RWPE1 (cell line): ENCODE measurements around the gene NELFB.

Source experiments
- CTCF ChIA-PET: fragments of 350-600 bp; sonication (Branson Sonifier 250); formaldehyde crosslinking; extraction: SDS; loops from one replicate; lab custom pipeline; 2021; lab: Yijun Ruan, JAX
- POLR2A ChIA-PET: fragments of 400-600 bp; formaldehyde crosslinking; extraction: SDS; loops from one replicate; lab custom pipeline; 2020; ENCODE audit warnings: antibody characterized with exemption; ENCODE audit not compliant: low non-redundant PET; lab: Yijun Ruan, JAX
- DNase-seq: peaks from one replicate; pipeline ENCODE4 v3.0.0; 2012; ENCODE audit warnings: low spot score
- H3K27ac ChIP-seq: fragments of 450-650 bp; 2 replicates; pipeline ENCODE4 v1.5.1; 2017
- TF ChIP-seq, protein P1 (sequence below): fragments of 450-650 bp; conservative IDR thresholded peaks from 2 replicates; pipeline ENCODE4 v1.5.1; 2017; ENCODE audit warnings: low read depth, mild to moderate bottlenecking

NELFB gene

DNA sequence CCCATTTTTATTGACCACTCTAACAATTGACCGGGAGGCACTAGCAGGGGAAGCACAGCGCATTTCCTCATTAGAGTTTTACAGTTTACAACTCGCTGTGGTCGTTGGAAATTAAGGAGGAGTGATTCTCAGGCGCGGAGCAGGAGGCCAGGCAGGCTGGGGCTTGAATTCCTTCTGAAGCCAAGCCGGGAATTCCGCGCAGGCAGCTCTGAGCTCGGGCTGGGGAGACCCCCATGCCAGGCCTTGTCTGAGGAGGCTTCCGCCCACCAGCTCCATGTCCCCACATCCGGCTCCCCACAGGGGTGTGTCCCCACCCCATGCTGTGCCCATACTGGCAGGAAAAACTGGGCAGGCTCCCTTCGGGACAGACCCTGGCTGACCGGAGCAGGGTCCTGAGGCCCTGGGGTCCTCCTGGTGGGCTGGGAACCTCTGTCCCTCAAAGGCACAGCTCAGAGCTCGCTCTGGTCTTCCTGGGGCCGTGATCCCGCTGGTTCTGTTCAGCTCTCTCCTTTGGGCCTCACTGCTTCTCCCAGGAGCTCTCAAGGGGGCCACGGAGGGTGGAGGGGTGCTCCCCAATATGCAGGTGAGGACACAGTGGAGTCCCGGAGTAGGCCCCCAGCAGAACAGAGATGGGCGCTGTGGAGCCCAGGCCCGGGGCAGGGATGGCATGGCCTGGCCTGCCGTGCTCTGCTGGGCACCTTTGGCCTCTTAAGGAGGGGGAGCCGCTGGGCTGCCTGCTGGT lies 48.2 kb downstream of the NELFB start:
- POLR2A ChIA-PET: interaction anchor here (1.1 kb wide), 1 partner anchor 120 kb away, joined by 4 read pairs; the partner anchor contains the start of gene EXD3
- H3K27ac ChIP-seq: peak overlapping the region; percentile 92
- TF ChIP-seq, protein P1, sequence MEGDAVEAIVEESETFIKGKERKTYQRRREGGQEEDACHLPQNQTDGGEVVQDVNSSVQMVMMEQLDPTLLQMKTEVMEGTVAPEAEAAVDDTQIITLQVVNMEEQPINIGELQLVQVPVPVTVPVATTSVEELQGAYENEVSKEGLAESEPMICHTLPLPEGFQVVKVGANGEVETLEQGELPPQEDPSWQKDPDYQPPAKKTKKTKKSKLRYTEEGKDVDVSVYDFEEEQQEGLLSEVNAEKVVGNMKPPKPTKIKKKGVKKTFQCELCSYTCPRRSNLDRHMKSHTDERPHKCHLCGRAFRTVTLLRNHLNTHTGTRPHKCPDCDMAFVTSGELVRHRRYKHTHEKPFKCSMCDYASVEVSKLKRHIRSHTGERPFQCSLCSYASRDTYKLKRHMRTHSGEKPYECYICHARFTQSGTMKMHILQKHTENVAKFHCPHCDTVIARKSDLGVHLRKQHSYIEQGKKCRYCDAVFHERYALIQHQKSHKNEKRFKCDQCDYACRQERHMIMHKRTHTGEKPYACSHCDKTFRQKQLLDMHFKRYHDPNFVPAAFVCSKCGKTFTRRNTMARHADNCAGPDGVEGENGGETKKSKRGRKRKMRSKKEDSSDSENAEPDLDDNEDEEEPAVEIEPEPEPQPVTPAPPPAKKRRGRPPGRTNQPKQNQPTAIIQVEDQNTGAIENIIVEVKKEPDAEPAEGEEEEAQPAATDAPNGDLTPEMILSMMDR: no peak
- no peak for DNase-seq
- CTCF ChIA-PET: interaction anchor here (0.5 to 2.8 kb wide), 12 partner anchors 8 to 196 kb away, joined by 3 to 13 read pairs (median 4); partner anchors contain the start of genes RNF224 and TOR4A

DNA sequence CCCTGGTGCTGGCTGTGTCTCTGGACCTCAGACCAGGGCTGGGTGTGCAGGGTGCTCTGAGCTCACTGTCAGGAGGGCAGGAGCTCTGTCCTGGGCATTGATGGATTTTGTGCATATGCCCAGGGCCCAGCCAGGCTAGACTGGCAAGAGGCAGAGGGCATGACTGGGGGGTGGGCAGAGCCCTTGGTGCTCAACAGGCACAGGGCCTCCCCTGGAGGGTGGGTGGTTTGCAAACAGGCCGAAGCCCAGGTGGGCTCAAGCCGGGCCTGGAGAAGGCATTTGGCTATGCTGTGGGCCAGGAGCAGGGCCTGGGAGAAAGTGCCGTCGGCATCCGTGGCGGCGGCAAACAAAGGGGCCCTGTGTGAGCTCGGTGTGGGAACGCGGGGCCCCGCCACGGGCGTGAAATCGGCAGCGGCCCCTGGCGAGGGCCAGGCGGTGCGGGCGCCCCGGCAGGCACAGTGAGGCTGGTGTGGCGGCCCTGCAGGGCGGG lies 48.8 kb downstream of the NELFB start:
- ChIA-PET POLR2A (interaction anchor here (0.9 to 1.1 kb wide), 2 partner anchors 109 to 119 kb away, joined by 4 to 5 read pairs; partner anchors contain the start of gene EXD3), CTCF (interaction anchor here (0.5 to 2.8 kb wide), 9 partner anchors 9 to 710 kb away, joined by 3 to 13 read pairs (median 6); partner anchors contain the start of genes RNF224 and TOR4A)
- TF ChIP-seq, protein P1: no peak
- no peak for DNase-seq
- peak overlapping the region; percentile 92 for H3K27ac ChIP-seq

DNA sequence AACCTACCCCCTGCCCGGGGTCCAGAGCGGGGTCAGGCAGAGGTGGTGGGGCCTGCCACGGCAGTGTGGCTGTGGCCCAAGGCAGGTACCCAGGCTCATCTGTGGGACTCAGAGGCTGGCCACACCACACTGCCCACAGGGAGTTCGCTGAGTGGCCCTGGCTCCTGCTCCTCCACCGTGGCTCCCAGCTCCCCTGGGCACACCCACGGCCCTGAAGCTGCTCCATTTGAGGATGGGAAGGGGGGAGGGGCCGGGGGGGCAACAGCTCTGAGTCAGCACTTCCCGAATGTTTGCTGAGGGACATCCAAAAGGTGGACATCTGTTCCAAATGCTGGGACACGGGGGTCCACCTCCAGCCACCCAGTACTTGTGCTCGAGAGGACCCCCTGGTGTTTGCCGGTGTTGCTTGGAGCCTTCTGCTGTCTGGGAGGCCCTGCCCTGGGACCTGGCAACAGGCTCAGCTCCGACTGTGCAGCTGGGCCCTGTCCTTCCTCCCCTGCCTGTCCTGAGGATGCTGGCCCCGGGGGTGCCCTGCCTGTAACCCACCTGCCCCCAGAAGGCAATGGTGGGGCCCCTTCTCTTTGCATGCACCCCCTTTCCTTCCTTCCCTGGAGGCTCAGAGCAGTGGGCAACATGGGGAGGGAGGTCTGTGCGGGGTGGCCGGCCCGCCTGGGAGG lies 49.4 kb downstream of the NELFB start:
- CTCF ChIA-PET: interaction anchor here (0.7 to 0.9 kb wide), 3 partner anchors 12 to 709 kb away, joined by 4 to 7 read pairs (median 6); no protein-coding TSS in a partner anchor
- POLR2A ChIA-PET: interaction anchor here (0.9 kb wide), 1 partner anchor 109 kb away, joined by 5 read pairs; no protein-coding TSS in a partner anchor
- TF ChIP-seq, protein P1: peak; percentile 26; the same call in 1 of the 2 replicates
- H3K27ac ChIP-seq: peak overlapping the region; percentile 92
- DNase-seq: no peak

DNA sequence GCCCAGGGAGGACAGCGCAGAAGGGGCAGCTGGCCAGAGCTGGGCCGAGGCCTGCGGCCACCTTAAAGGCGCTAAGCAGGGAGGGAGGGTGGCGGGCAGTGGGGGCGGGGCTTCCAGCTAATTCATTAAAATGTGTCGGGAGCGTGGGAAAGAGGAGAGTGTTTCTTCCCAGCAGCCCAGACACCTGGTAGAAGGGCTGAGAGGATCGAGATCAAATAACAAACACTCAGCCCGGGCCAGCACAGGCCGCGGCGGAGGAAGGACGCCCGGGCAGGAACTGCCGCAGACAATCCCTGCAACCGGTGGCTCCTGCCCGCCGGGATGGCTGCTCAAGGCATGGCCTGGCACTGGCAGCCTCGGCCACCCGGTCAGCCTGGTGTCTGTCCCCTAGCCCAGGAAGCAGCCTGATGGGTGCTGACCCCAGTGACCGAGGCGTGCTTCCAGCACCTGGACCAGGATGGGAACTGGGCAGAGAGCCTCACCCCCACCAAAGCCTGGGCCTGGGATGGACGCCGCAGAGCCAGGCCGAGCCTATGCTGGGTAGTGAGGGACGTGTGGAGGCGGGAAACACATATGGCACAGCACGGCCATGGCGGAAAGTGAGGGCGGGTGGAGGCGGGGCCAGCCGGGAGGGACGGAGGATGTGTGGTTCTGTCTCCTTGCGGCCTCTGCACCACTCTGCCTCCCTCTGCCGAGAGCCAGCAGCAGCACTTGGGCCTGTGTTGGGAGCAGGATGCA lies 50.1 kb downstream of the NELFB start:
- DNase-seq: no peak
- CTCF ChIA-PET: interaction anchor here (0.8 kb wide), 1 partner anchor 107 kb away, joined by 6 read pairs; no protein-coding TSS in a partner anchor
- POLR2A ChIA-PET: interaction anchor here (0.9 kb wide), 1 partner anchor 108 kb away, joined by 5 read pairs; no protein-coding TSS in a partner anchor
- peak overlapping the region; percentile 92 for H3K27ac ChIP-seq
- TF ChIP-seq, protein P1: peak; percentile 26; the same call in 1 of the 2 replicates

DNA sequence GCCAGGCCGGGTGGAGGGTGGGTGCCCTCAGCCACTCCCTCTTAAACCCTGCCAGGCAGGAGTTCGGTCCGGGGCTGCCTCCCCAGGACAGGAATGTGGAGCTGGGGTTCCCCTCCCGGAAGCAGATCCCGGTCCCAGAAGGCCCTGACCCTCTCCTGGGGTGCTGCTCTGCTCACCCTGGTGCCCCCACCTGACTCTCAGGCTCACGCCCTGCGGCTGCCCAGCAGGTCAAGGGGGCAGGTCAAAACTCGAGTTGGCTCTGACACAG lies 50.6 kb downstream of the NELFB start:
- DNase-seq: no peak
- TF ChIP-seq, protein P1: no peak
- POLR2A ChIA-PET: no interaction called here
- CTCF ChIA-PET: interaction anchor here (1.0 kb wide), 1 partner anchor 140 kb away, joined by 4 read pairs; no protein-coding TSS in a partner anchor
- H3K27ac ChIP-seq: peak overlapping the region; percentile 92
